ENCODE results near the gene SPTA1.

SPTA1 gene

GRCh38 chr1:158563853-158564252 is 122.7 kb downstream of the SPTA1 start:
- DNase-seq, result no peak
